ENCODE data around the gene BMP2. TPM values are rescaled to one million over a fixed set of nuclear protein-coding genes. Genes with fewer than 3 reads are reported as not detected.

Gene BMP2
- total RNA-seq, 1 experiment from 2014 or later, result not detected

DNA sequence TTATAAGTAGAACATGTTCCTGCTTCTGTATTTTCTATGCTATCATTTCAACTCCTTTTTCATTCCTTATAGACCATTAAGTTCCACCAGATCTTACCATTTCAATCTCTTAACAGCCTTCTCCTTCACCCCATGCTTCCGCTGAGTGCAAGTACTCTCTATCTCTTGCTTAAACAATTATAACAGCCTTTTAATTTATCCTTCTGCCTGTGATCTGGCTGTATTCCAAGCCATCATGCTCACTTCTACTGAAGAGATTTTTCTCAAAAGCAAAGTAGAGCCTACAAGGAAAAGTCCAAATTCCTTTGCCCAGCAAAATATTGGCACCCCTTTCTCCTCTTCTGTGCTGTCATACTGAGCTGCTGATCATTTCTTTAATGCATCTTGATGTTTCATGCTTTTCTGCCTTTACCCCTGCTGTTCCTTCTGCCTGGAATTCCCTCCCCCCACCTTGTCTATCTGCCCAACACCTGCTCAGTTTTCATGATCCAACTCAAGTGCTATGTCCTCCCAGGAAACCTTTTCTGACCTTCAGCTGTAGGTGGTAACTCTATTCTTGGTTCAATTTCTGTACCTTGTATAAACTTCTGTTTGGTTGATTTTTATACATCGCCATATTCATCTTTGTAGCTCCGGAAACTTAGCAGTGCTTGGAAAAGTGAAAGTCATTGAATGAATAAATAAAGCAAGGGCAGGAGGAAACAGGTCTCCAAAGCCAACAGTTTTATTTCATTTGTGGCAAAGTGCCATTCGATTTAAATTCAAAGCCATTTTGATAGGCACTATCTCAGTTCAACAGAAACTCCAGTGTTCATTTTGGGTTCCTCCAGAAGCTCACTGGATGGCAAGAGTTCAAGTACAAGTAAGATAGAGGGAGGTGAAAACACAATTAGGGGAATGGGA lies 10.5 kb upstream of the BMP2 start:
- H3K4me2 ChIP-seq (ENCODE audit: low read depth, low read length, poor library complexity, severe bottlenecking), result no peak overlapping the region
- H3K4me3 ChIP-seq (ENCODE audit: low read length), result no peak overlapping the region
- no peak for DNase-seq
- H3K4me1 ChIP-seq (ENCODE audit: low read length), result no peaks in the 10 kb centered on the region
- H3K9ac ChIP-seq (ENCODE audit: low read length), result no peak overlapping the region
- H3K9me3 ChIP-seq (ENCODE audit: low read length), result no peaks in the 10 kb centered on the region; the same call in 1 of the 2 replicates
- H3K27me3 ChIP-seq (ENCODE audit: low read length), result no peaks in the 10 kb centered on the region
- no peaks in the 10 kb centered on the region for H4K20me1 ChIP-seq (ENCODE audit: insufficient read depth, low read depth, low read length)
- H3K79me2 ChIP-seq (ENCODE audit: low read length), result no peaks in the 10 kb centered on the region
- H3K27ac ChIP-seq (ENCODE audit: low read length), result no peak overlapping the region
- no peak overlapping the region for H2AFZ ChIP-seq (ENCODE audit: low read length)
- no peaks in the 10 kb centered on the region for H3K9me2 ChIP-seq (replicated peaks; ENCODE audit: insufficient read depth, low read length)
- H3K36me3 ChIP-seq (ENCODE audit: insufficient read depth, low read length), result no peaks in the 10 kb centered on the region

DNA sequence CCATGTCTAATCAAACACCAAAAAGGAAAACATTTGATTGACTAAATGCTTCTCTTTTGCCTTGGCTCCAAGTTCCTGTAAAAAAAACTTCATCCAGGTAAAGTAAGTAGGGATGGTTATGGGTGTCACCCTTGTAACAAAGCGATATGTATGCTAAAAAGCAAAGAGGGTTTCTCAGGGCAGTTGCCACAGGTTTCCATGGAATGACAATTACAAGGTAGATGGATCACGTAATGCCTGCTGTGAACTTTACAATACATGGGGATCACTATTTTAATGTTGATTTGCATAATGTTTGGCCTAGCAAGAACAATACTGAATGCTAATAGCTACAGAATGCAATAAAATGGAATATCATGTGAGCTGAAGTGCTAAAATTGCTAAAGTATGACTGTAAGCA lies 2.9 kb upstream of the BMP2 start:
- no peaks in the 10 kb centered on the region for H3K9me3 ChIP-seq (ENCODE audit: low read length)
- H3K4me1 ChIP-seq (ENCODE audit: low read length), result no peaks in the 10 kb centered on the region
- no peak overlapping the region for H2AFZ ChIP-seq (ENCODE audit: low read length)
- no peak for DNase-seq
- H3K9me2 ChIP-seq (replicated peaks; ENCODE audit: insufficient read depth, low read length), result no peaks in the 10 kb centered on the region
- no peaks in the 10 kb centered on the region for H3K79me2 ChIP-seq (ENCODE audit: low read length)
- no peaks in the 10 kb centered on the region for H4K20me1 ChIP-seq (ENCODE audit: insufficient read depth, low read depth, low read length)
- H3K4me2 ChIP-seq (ENCODE audit: low read depth, low read length, poor library complexity, severe bottlenecking), result no peak overlapping the region
- no peak overlapping the region for H3K9ac ChIP-seq (ENCODE audit: low read length)
- H3K27ac ChIP-seq (ENCODE audit: low read length), result no peak overlapping the region
- H3K36me3 ChIP-seq (ENCODE audit: insufficient read depth, low read length), result no peaks in the 10 kb centered on the region
- H3K27me3 ChIP-seq (ENCODE audit: low read length), result no peaks in the 10 kb centered on the region
- H3K4me3 ChIP-seq (ENCODE audit: low read length), result no peak overlapping the region

DNA sequence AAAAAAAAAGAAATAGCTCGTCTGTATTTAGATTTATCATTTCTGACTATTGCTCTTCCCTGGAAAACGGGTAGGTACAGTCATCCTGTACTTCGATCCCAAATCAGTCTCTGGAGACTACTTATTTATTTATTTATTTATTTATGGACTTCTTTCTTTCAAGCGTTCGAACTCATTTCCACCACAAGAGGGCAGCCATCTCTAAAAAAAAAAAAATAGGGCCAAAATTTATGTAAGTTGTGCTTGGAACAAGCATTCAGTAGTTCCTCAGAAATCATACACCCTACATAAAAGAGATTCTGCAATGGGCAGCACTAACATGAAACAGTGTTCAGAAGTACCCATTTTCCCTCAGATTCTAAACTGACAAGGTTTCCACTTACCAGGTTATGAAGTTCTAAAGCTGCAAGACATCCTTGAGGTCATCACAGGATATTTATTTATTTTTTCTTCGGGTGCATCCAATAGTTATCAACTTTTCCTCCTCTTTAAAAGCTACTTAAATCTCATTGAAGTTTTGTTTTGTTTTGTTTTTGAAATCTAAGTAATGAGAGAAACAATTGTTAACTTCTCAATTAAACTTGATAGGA lies 1.9 kb upstream of the BMP2 start:
- Histone ChIP-seq H3K9me3 (ENCODE audit: low read length) (no peaks in the 10 kb centered on the region), H4K20me1 (ENCODE audit: insufficient read depth, low read depth, low read length) (no peaks in the 10 kb centered on the region), H3K27ac (ENCODE audit: low read length) (no peak overlapping the region), H2AFZ (ENCODE audit: low read length) (no peak overlapping the region), H3K36me3 (ENCODE audit: insufficient read depth, low read length) (no peaks in the 10 kb centered on the region), H3K4me3 (ENCODE audit: low read length) (no peak overlapping the region), H3K9me2 (replicated peaks; ENCODE audit: insufficient read depth, low read length) (no peaks in the 10 kb centered on the region), H3K4me2 (ENCODE audit: low read depth, low read length, poor library complexity, severe bottlenecking) (no peak overlapping the region), H3K27me3 (ENCODE audit: low read length) (no peaks in the 10 kb centered on the region), H3K9ac (ENCODE audit: low read length) (no peak overlapping the region), H3K4me1 (ENCODE audit: low read length) (no peaks in the 10 kb centered on the region), H3K79me2 (ENCODE audit: low read length) (no peaks in the 10 kb centered on the region)
- DNase-seq, result peak; percentile 70

DNA sequence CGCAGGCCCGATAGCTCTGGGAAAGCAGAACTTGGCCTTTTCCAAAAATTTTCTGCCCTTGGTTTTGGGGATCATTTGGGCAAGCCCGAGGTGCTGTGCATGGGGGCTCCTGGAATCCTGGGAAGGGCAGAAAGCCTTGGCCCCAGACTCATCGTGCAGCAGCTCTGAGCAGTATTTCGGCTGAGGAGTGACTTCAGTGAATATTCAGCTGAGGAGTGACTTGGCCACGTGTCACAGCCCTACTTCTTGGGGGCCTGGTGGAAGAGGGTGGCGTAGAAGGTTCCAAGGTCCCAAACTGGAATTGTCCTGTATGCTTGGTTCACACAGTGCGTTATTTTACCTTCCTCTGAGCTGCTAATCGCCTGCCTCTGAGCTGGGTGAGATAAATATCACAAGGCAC lies 1.1 kb upstream of the BMP2 start:
- H3K79me2 ChIP-seq (ENCODE audit: low read length), result no peaks in the 10 kb centered on the region
- H3K4me3 ChIP-seq (ENCODE audit: low read length), result no peak overlapping the region
- H3K9me3 ChIP-seq (ENCODE audit: low read length), result no peaks in the 10 kb centered on the region
- H3K9ac ChIP-seq (ENCODE audit: low read length), result no peak overlapping the region
- no peak overlapping the region for H2AFZ ChIP-seq (ENCODE audit: low read length)
- H3K27me3 ChIP-seq (ENCODE audit: low read length), result no peaks in the 10 kb centered on the region
- no peaks in the 10 kb centered on the region for H3K36me3 ChIP-seq (ENCODE audit: insufficient read depth, low read length)
- H4K20me1 ChIP-seq (ENCODE audit: insufficient read depth, low read depth, low read length), result no peaks in the 10 kb centered on the region
- no peaks in the 10 kb centered on the region for H3K4me1 ChIP-seq (ENCODE audit: low read length)
- no peaks in the 10 kb centered on the region for H3K9me2 ChIP-seq (replicated peaks; ENCODE audit: insufficient read depth, low read length)
- H3K4me2 ChIP-seq (ENCODE audit: low read depth, low read length, poor library complexity, severe bottlenecking), result no peak overlapping the region
- no peak overlapping the region for H3K27ac ChIP-seq (ENCODE audit: low read length)
- no peak for DNase-seq

DNA sequence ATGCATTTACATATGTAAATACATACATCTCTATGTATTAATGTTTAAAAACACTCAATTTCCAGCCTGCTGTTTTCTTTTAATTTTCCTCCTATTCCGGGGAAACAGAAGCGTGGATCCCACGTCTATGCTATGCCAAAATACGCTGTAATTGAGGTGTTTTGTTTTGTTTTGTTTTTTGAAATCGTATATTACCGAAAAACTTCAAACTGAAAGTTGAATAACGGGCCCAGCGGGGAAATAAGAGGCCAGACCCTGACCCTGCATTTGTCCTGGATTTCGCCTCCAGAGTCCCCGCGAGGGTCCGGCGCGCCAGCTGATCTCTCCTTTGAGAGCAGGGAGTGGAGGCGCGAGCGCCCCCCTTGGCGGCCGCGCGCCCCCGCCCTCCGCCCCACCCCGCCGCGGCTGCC lies 355 bp upstream of the BMP2 start:
- no peaks in the 10 kb centered on the region for H3K79me2 ChIP-seq (ENCODE audit: low read length)
- no peak overlapping the region for H3K27ac ChIP-seq (ENCODE audit: low read length)
- no peak overlapping the region for H3K4me3 ChIP-seq (ENCODE audit: low read length)
- no peaks in the 10 kb centered on the region for H3K36me3 ChIP-seq (ENCODE audit: insufficient read depth, low read length)
- no peaks in the 10 kb centered on the region for H3K9me2 ChIP-seq (replicated peaks; ENCODE audit: insufficient read depth, low read length)
- no peak overlapping the region for H2AFZ ChIP-seq (ENCODE audit: low read length)
- H4K20me1 ChIP-seq (ENCODE audit: insufficient read depth, low read depth, low read length), result no peaks in the 10 kb centered on the region
- H3K4me2 ChIP-seq (ENCODE audit: low read depth, low read length, poor library complexity, severe bottlenecking), result no peak overlapping the region
- no peaks in the 10 kb centered on the region for H3K9me3 ChIP-seq (ENCODE audit: low read length)
- no peaks in the 10 kb centered on the region for H3K4me1 ChIP-seq (ENCODE audit: low read length)
- H3K27me3 ChIP-seq (ENCODE audit: low read length), result no peaks in the 10 kb centered on the region
- no peak overlapping the region for H3K9ac ChIP-seq (ENCODE audit: low read length)
- no peak for DNase-seq

DNA sequence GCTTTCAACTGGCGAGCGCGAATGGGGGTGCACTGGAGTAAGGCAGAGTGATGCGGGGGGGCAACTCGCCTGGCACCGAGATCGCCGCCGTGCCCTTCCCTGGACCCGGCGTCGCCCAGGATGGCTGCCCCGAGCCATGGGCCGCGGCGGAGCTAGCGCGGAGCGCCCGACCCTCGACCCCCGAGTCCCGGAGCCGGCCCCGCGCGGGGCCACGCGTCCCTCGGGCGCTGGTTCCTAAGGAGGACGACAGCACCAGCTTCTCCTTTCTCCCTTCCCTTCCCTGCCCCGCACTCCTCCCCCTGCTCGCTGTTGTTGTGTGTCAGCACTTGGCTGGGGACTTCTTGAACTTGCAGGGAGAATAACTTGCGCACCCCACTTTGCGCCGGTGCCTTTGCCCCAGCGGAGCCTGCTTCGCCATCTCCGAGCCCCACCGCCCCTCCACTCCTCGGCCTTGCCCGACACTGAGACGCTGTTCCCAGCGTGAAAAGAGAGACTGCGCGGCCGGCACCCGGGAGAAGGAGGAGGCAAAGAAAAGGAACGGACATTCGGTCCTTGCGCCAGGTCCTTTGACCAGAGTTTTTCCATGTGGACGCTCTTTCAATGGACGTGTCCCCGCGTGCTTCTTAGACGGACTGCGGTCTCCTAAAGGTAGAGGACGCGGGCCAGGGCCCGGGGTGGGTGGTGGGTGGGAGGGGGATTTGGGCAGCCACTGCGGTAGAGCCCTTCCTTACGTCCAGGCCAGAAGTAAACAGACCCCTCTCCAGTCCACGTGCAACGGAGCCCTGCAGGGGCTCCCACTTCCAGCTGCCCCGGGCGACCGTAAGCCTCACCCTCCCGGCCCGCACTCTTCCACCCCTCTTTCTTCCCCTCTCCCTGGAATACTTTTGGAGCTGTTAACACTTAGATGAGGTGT lies 998 bp downstream of the BMP2 start:
- Histone ChIP-seq H3K4me3 (ENCODE audit: low read length) (no peak overlapping the region), H2AFZ (ENCODE audit: low read length) (no peak overlapping the region), H3K9me2 (replicated peaks; ENCODE audit: insufficient read depth, low read length) (no peaks in the 10 kb centered on the region), H3K79me2 (ENCODE audit: low read length) (no peaks in the 10 kb centered on the region), H4K20me1 (ENCODE audit: insufficient read depth, low read depth, low read length) (no peaks in the 10 kb centered on the region), H3K4me2 (ENCODE audit: low read depth, low read length, poor library complexity, severe bottlenecking) (no peak overlapping the region), H3K27me3 (ENCODE audit: low read length) (no peaks in the 10 kb centered on the region), H3K4me1 (ENCODE audit: low read length) (no peaks in the 10 kb centered on the region), H3K9me3 (ENCODE audit: low read length) (no peaks in the 10 kb centered on the region), H3K27ac (ENCODE audit: low read length) (no peak overlapping the region), H3K36me3 (ENCODE audit: insufficient read depth, low read length) (no peaks in the 10 kb centered on the region), H3K9ac (ENCODE audit: low read length) (no peak overlapping the region)
- no peak for DNase-seq

DNA sequence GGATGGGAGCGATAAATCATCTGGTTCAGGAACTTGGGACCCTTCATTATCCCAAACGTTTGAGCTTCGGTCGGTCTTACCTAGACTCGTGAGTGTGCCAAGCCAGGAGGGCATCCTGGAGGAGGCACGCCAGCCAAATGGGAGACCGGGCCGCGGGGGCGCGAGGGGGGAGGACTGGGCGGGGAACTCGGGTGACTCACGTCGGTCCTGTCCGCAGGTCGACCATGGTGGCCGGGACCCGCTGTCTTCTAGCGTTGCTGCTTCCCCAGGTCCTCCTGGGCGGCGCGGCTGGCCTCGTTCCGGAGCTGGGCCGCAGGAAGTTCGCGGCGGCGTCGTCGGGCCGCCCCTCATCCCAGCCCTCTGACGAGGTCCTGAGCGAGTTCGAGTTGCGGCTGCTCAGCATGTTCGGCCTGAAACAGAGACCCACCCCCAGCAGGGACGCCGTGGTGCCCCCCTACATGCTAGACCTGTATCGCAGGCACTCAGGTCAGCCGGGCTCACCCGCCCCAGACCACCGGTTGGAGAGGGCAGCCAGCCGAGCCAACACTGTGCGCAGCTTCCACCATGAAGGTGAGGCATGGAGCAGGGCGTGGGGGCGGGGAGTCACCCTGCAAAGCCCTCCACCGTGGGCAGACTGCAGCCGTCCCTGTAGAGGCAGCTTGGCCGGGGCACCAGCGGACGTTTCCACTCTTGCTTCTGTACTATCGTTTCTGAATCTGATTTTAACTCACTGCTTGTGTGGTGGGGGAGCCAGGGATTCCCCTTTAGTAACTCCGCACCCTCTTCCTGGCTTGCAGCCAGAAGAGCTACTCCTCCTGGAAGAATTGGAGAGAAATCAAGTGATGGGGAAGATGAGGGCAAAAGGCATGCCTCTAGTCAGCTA lies 2.7 kb downstream of the BMP2 start:
- Histone ChIP-seq H3K79me2 (ENCODE audit: low read length) (no peaks in the 10 kb centered on the region), H3K9me3 (ENCODE audit: low read length) (no peaks in the 10 kb centered on the region), H4K20me1 (ENCODE audit: insufficient read depth, low read depth, low read length) (no peaks in the 10 kb centered on the region), H3K9me2 (replicated peaks; ENCODE audit: insufficient read depth, low read length) (no peaks in the 10 kb centered on the region), H3K27ac (ENCODE audit: low read length) (no peak overlapping the region), H3K9ac (ENCODE audit: low read length) (no peak overlapping the region), H2AFZ (ENCODE audit: low read length) (no peak overlapping the region), H3K36me3 (ENCODE audit: insufficient read depth, low read length) (no peaks in the 10 kb centered on the region), H3K4me1 (ENCODE audit: low read length) (no peaks in the 10 kb centered on the region), H3K4me3 (ENCODE audit: low read length) (no peak overlapping the region), H3K4me2 (ENCODE audit: low read depth, low read length, poor library complexity, severe bottlenecking) (no peak overlapping the region), H3K27me3 (ENCODE audit: low read length) (no peaks in the 10 kb centered on the region)
- no peak for DNase-seq

Measured in Karpas-422 (cell line).